ENCODE measurements around the gene SOX5.
"Not testable (repeated sequence)": the region's sequence is repeated elsewhere in the genome, so short reads cannot be mapped to it uniquely, and the experiment has no call there.

SOX5 gene

DNA sequence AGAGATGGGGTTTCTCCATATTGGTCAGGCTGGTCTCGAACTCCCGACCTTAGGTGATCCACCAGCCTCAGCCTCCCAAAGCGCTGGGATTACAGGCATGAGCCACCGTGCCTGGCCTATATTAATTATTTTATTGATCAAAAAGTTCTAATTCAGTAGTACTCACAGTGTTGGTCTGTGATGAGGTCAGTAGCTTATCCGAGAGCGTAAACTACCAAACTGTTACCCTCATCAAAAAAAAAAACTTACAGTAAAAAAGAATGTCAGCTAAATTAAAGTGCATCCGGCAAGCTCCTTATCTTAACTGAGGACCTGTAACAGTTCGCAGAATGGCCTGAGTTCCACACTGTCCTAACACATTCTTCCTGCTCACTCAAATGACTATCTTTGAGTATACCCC is 228.2 kb downstream of the SOX5 start:
- no peak overlapping the region for H3K9ac ChIP-seq
- no peaks in the 10 kb centered on the region for H3K4me1 ChIP-seq
- H3K4me3 ChIP-seq: no peak overlapping the region
- H4K20me1 ChIP-seq: no peaks in the 10 kb centered on the region
- H3K27ac ChIP-seq: no peak overlapping the region
- H3K27me3 ChIP-seq: no peaks in the 10 kb centered on the region
- no peak for TF ChIP-seq Cebpa-rat (IDR thresholded peaks at IDR 0.05)
- H3K36me3 ChIP-seq: no peaks in the 10 kb centered on the region
- H3K9me3 ChIP-seq (replicated peaks in 1 of 11): no peaks in the 10 kb centered on the region
- H3K4me2 ChIP-seq: no peak overlapping the region

DNA sequence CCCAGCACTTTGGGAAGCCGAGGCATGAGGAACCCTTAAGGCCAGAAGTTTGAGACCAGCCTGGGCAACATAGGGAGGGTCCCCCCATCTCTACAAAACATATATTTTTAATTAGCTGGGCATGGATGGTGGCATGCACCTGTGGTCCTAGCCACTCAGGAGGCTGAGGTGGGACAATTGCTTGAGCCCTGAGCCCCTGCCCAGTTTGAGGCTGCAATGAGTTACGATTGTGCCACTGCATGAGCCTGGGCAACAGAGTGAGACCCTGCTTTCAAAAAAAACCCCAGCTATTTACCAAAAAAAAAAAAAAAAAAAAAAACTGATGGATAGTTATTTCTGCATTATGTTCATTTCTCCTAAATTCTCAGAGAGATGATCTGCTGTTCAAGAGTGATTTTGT is 230.0 kb downstream of the SOX5 start:
- TF ChIP-seq Cebpa-rat (IDR thresholded peaks at IDR 0.05): no peak
- Histone ChIP-seq H3K4me2 (no peak overlapping the region), H3K4me1 (no peaks in the 10 kb centered on the region), H3K27ac (no peak overlapping the region), H3K9ac (no peak overlapping the region), H3K9me3 (replicated peaks in 1 of 11) (no peaks in the 10 kb centered on the region), H3K4me3 (no peak overlapping the region), H3K36me3 (no peaks in the 10 kb centered on the region), H4K20me1 (no peaks in the 10 kb centered on the region), H3K27me3 (no peaks in the 10 kb centered on the region)

DNA sequence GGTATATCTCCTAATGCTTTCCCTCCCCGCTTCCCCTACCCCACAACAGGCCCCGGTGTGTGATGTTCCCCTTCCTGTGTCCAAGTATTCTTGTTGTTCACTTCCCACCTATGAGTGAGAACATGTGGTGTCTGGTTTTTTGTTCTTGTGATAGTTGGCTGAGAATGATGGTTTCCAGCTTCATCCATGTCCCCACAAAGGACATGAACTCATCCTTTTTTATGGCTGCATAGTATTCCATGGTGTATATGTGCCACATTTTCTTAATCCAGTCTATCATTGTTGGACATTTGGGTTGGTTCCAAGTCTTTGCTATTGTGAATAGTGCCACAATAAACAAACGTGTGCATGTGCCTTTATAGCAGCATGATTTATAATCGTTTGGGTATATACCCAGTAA is 239.1 kb downstream of the SOX5 start:
- H3K9me3 ChIP-seq (replicated peaks in 1 of 11); H3K4me2 ChIP-seq; H3K4me3 ChIP-seq; H3K36me3 ChIP-seq; H3K27me3 ChIP-seq; H3K4me1 ChIP-seq; H3K9ac ChIP-seq; H3K27ac ChIP-seq; H4K20me1 ChIP-seq: not testable (repeated sequence)

GRCh38 chr12:23708185-23708837 is 241.2 kb downstream of the SOX5 start:
- H3K4me1 ChIP-seq: no peaks in the 10 kb centered on the region
- TF ChIP-seq Cebpa-rat (IDR thresholded peaks at IDR 0.05): no peak
- H3K9me3 ChIP-seq (replicated peaks in 1 of 11): no peaks in the 10 kb centered on the region
- H4K20me1 ChIP-seq: no peaks in the 10 kb centered on the region
- H3K4me3 ChIP-seq: no peak overlapping the region
- H3K4me2 ChIP-seq: no peak overlapping the region
- no peak overlapping the region for H3K27ac ChIP-seq
- no peak overlapping the region for H3K9ac ChIP-seq
- H3K27me3 ChIP-seq: no peaks in the 10 kb centered on the region
- no peaks in the 10 kb centered on the region for H3K36me3 ChIP-seq

DNA sequence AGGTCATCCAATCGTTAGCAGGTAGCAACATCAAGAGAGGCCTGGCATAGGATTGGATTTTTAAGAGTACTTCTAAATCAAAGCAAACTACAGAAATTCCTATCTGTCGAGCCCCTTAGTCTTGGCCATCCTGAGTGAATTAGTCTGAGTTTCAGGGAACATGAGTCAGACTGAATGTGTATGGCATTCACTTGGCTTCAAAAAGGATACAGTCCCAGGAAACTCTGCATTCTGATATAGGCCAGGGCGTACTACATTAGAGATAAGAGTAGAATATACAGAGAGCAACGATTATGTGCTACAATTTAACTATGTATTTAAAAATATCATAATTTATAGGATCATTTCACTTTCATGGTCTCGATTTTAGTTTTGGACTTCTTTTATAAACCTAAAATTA is 242.2 kb downstream of the SOX5 start:
- Histone ChIP-seq H4K20me1 (no peaks in the 10 kb centered on the region), H3K4me2 (no peak overlapping the region), H3K4me3 (no peak overlapping the region), H3K9me3 (replicated peaks in 1 of 11) (no peaks in the 10 kb centered on the region), H3K27ac (no peak overlapping the region), H3K4me1 (no peaks in the 10 kb centered on the region), H3K9ac (no peak overlapping the region), H3K27me3 (no peaks in the 10 kb centered on the region), H3K36me3 (no peaks in the 10 kb centered on the region)
- TF ChIP-seq Cebpa-rat (IDR thresholded peaks at IDR 0.05): no peak

- Histone ChIP-seq H3K4me3 (no peak overlapping the region), H3K27me3 (no peaks in the 10 kb centered on the region), H4K20me1 (no peaks in the 10 kb centered on the region), H3K9ac (no peak overlapping the region), H3K9me3 (replicated peaks in 1 of 11) (no peaks in the 10 kb centered on the region), H3K4me2 (no peak overlapping the region), H3K36me3 (no peaks in the 10 kb centered on the region), H3K27ac (no peak overlapping the region), H3K4me1 (no peaks in the 10 kb centered on the region)
- TF ChIP-seq Cebpa-rat (IDR thresholded peaks at IDR 0.05): no peak
Measured at GRCh38 chr12:23704992-23705943, 244.2 kb downstream of the SOX5 start.

DNA sequence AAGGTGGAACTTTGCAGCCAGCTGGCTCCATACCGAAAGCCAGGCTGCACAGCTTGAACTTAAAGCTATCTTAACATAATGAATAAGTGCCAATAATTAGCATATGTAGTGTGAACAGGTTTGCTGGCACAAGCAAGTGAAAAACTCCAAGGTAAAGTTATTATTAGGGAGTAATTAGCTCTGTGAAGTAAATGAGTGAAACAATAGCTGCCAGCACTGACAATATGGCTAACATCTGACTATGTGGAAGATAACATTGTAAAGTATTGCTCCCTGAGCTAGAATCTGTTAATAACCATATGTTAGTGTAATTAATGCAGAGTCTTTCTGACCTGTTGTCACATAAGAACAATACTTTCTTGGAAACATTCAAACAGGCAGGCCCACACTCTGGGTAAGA is 246.4 kb downstream of the SOX5 start:
- Histone ChIP-seq H4K20me1 (no peaks in the 10 kb centered on the region), H3K9ac (no peak overlapping the region), H3K9me3 (replicated peaks in 1 of 11) (no peaks in the 10 kb centered on the region), H3K27me3 (no peaks in the 10 kb centered on the region), H3K36me3 (no peaks in the 10 kb centered on the region), H3K27ac (no peak overlapping the region), H3K4me1 (no peaks in the 10 kb centered on the region), H3K4me3 (no peak overlapping the region), H3K4me2 (no peak overlapping the region)
- TF ChIP-seq Cebpa-rat (IDR thresholded peaks at IDR 0.05): no peak

GRCh38 chr12:23699031-23699430 is 250.4 kb downstream of the SOX5 start:
- H3K4me1 ChIP-seq: 0 out of 20 replicates have a peak, but pooled peaks cover 0 to 4% (median 0%) of the 10 kb centered on the region in 10 experiments
- no peaks in the 10 kb centered on the region for H3K27me3 ChIP-seq
- H3K9me3 ChIP-seq (replicated peaks in 1 of 11): no peaks in the 10 kb centered on the region
- no peaks in the 10 kb centered on the region for H4K20me1 ChIP-seq
- H3K27ac ChIP-seq: no peak overlapping the region
- H3K36me3 ChIP-seq: no peaks in the 10 kb centered on the region
- TF ChIP-seq Cebpa-rat (IDR thresholded peaks at IDR 0.05): no peak
- no peak overlapping the region for H3K4me2 ChIP-seq
- H3K4me3 ChIP-seq: no peak overlapping the region
- no peak overlapping the region for H3K9ac ChIP-seq

- H3K27ac ChIP-seq: no peak overlapping the region
- no peak overlapping the region for H3K4me3 ChIP-seq
- no peaks in the 10 kb centered on the region for H3K36me3 ChIP-seq
- H4K20me1 ChIP-seq: no peaks in the 10 kb centered on the region
- no peak overlapping the region for H3K4me2 ChIP-seq
- no peak for TF ChIP-seq Cebpa-rat (IDR thresholded peaks at IDR 0.05)
- H3K9ac ChIP-seq: no peak overlapping the region
- H3K4me1 ChIP-seq: 0 out of 20 replicates have a peak, but pooled peaks cover 0 to 4% (median 0%) of the 10 kb centered on the region in 10 experiments
- no peaks in the 10 kb centered on the region for H3K27me3 ChIP-seq
- H3K9me3 ChIP-seq (replicated peaks in 1 of 11): no peaks in the 10 kb centered on the region
Measured at GRCh38 chr12:23694920-23695319, 254.6 kb downstream of the SOX5 start.

GRCh38 chr12:23694307-23694706 is 255.2 kb downstream of the SOX5 start:
- no peak overlapping the region for H3K4me3 ChIP-seq
- H3K4me2 ChIP-seq: no peak overlapping the region
- no peak overlapping the region for H3K27ac ChIP-seq
- H3K27me3 ChIP-seq: no peaks in the 10 kb centered on the region
- H4K20me1 ChIP-seq: no peaks in the 10 kb centered on the region
- no peak for TF ChIP-seq Cebpa-rat (IDR thresholded peaks at IDR 0.05)
- H3K4me1 ChIP-seq: 0 out of 20 replicates have a peak, but pooled peaks cover 0 to 4% (median 0%) of the 10 kb centered on the region in 10 experiments
- H3K36me3 ChIP-seq: no peaks in the 10 kb centered on the region
- no peak overlapping the region for H3K9ac ChIP-seq
- no peaks in the 10 kb centered on the region for H3K9me3 ChIP-seq (replicated peaks in 1 of 11)
